HL-60 (cell line): ENCODE results near the gene KIF3C.
"Not testable (repeated sequence)": the region's sequence is repeated elsewhere in the genome, so short reads cannot be mapped to it uniquely, and the experiment has no call there.

ENCODE experiments used
- DNase-seq, 2 experiments: peaks; one replicate each; pipeline ENCODE4 v3.0.0-alpha.2; 2010 to 2020; ENCODE audit warnings: low read depth in 1 of 2, low spot score in 1 of 2
- H3K27ac ChIP-seq: fragments of 250-450 bp; sonication (Bioruptor Pico); replicated peaks from 2 replicates; pipeline ENCODE4 v1.5.1; 2020; ENCODE audit warnings: mild to moderate bottlenecking, moderate library complexity
- H3K27me3 ChIP-seq: fragments of 250-450 bp; sonication (Bioruptor Pico); 2 replicates; pipeline ENCODE4 v1.5.1; 2021; ENCODE audit warnings: mild to moderate bottlenecking, moderate library complexity; ENCODE audit not compliant: insufficient read depth, poor library complexity, severe bottlenecking
- H3K4me3 ChIP-seq: replicated peaks from 2 replicates; pipeline ENCODE4 v1.5.1; 2011; ENCODE audit warnings: mild to moderate bottlenecking, control low read depth, low read length; ENCODE audit not compliant: insufficient read depth
- CTCF ChIP-seq: IDR thresholded peaks from one replicate; pipeline ENCODE4 v1.5.1; 2011; ENCODE audit warnings: low read length, control low read depth, inconsistent platforms; ENCODE audit not compliant: insufficient read depth
- GABPA ChIP-seq: IDR thresholded peaks from 2 replicates; pipeline ENCODE4 v1.6.1; 2012; ENCODE audit warnings: low read depth
- POLR2AphosphoS5 ChIP-seq: IDR thresholded peaks from 2 replicates; pipeline ENCODE4 v1.6.1; 2012; ENCODE audit warnings: low read depth
- REST ChIP-seq: IDR thresholded peaks from 2 replicates; pipeline ENCODE4 v1.6.1; 2012; ENCODE audit warnings: low read depth; ENCODE audit not compliant: insufficient replicate concordance
- SPI1 ChIP-seq: IDR thresholded peaks from 2 replicates; pipeline ENCODE4 v1.6.1; 2012; ENCODE audit warnings: low read depth, mild to moderate bottlenecking, borderline replicate concordance

KIF3C gene

DNA sequence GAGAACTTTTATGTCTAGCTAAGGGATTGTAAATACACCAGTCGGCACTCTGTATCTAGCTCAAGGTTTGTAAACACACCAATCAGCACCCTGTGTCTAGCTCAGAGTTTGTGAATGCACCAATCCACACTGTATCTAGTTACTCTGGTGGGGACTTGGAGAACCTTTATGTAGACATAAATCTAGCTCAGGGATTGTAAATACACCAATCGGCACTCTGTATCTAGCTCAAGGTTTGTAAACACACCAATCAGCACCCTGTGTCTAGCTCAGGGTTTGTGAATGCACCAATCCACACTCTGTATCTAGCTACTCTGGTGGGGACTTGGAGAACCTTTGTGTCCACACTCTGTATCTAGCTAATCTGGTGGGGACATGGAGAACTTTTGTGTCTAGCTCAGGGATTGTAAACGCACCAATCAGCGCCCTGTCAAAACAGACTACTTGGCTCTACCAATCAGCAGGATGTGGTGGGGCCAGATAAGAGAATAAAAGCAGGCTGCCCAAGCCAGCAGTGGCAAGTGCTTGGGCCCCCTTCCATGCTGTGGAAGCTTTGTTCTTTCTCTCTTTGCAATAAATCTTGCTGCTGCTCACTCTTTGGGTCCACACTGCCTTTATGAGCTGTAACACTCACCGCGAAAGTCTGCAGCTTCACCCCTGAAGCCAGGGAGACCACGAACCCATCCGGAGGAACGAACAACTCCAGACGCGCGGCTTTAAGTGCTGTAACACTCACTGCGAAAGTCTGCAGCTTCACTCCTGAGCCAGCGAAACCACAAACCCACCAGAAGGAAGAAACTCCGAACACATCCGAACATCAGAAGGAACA lies 66.1 kb downstream of the KIF3C start:
- H3K27me3 ChIP-seq, H3K27ac ChIP-seq: not testable (repeated sequence)
- peak in 1 of 2 experiments; percentile 76 for DNase-seq
- peak overlapping the region; percentile 9; the same call in 1 of the 2 replicates for H3K4me3 ChIP-seq
- TF ChIP-seq POLR2AphosphoS5, result 0 out of 2 replicates have a peak, but pooled peaks have one; percentile 34

- not testable (repeated sequence) for H3K4me3 ChIP-seq, DNase-seq, H3K27me3 ChIP-seq, H3K27ac ChIP-seq
These were observed 66.9 kb downstream of the KIF3C start for GRCh38 chr2:25915411-25915810.

DNA sequence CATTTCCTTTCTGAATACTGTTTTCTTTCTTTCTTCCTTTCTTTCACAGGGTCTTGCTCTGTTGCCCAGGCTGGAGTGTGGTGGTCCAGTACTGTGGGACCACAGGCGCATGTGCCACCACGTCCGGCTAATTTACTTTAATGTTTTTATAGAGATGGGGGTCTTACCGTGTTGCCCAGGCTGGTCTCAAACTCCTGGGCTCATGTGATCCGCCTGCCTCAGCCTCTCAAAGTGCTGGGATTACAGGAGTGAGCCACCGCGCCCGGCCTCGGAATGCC lies 68.7 kb downstream of the KIF3C start:
- not testable (repeated sequence) for H3K4me3 ChIP-seq, DNase-seq, H3K27me3 ChIP-seq, H3K27ac ChIP-seq

GRCh38 chr2:25912851-25913695 lies 69.2 kb downstream of the KIF3C start:
- Histone ChIP-seq H3K4me3 (no peak overlapping the region), H3K27ac (no peak overlapping the region), H3K27me3 (no peaks in the 10 kb centered on the region)
- DNase-seq, result no peak
- TF ChIP-seq REST, result no peak

DNA sequence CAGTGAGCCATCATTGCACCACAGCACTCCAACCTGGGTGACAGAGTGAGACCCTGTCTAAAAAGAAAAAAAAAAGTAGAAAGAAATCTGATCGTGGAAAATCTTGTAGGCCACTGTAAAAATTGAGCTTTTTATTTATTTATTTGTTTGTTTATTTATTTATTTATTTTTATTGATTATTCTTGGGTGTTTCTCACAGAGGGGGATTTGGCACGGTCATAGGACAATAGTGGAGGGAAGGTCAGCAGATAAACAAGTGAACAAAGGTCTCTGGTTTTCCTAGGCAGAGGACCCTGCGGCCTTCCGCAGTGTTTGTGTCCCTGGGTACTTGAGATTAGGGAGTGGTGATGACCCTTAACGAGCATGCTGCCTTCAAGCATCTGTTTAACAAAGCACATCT lies 72.7 kb downstream of the KIF3C start:
- not testable (repeated sequence) for DNase-seq, H3K27ac ChIP-seq, H3K4me3 ChIP-seq, H3K27me3 ChIP-seq

DNA sequence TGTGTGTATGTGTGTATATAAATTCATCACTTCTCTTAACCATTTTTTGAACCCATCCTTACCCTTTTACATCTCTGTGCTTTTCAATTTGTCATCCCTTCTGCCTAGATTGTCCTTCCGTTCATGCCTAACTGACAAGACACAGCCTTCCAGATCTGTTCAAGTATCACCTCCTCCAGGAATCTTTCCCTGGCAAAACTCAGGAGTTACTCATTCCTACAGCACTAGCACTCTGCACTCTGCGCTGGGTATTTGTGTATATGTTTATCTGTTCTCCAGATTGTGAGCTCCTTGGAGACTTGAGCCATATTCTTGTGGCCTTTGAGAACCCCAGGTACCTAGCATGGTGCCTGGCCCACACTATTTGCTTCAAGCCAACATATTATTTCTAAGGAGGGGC lies 77.2 kb downstream of the KIF3C start:
- DNase-seq, result no peak
- no peaks in the 10 kb centered on the region for H3K27me3 ChIP-seq
- no peak overlapping the region for H3K4me3 ChIP-seq
- no peak overlapping the region for H3K27ac ChIP-seq
- TF ChIP-seq REST, result no peak
- TF ChIP-seq CTCF, result no peak
- TF ChIP-seq POLR2AphosphoS5, result no peak
- no peak for TF ChIP-seq GABPA
- TF ChIP-seq SPI1, result no peak
